Measurements from ENCODE around the gene DYNC1I1. TPM values are rescaled to one million over a fixed set of nuclear protein-coding genes. Genes with fewer than 3 reads are reported as not detected.

DYNC1I1 gene
- total and polyA plus RNA-seq, 2 of the 13 experiments (the other 11 are each of a cell fraction or from before 2014, with no cell fraction given): not detected

DNA sequence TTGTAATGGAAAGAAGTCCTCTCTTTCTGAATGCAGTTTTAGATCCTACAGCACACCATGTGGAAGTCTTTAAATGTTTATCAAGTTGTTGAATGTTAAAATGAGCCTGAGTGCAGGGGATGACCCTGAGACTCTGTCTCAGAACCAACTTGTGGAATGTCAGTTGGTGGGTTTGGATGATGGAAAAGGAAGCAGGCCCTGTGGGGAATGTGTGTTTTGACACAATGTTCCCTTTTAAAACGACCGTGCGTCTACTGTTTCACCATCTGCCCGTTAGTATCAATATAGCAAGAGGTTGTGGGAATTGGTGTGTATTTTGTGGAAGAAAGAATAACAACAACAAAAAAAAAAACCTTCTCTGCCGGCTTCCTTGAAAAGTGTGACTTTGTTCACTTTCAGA lies 8.3 kb downstream of the DYNC1I1 start:
- Histone ChIP-seq H3K9me3 (ENCODE audit: low read length) (no peaks in the 10 kb centered on the region), H3K27me3 (ENCODE audit: control insufficient read depth in 1 of 2, insufficient read depth in 2 of 2, low read length in 2 of 2) (no peaks in the 10 kb centered on the region; a peak in 1 of 5 replicates), H3K79me2 (ENCODE audit: insufficient read depth, low read length) (no peaks in the 10 kb centered on the region), H3K27ac (ENCODE audit: extremely low read length, insufficient read depth, low read length) (no peak overlapping the region), H4K20me1 (ENCODE audit: insufficient read depth, low read length) (no peaks in the 10 kb centered on the region; the same call in 1 of the 2 replicates), H3K4me2 (ENCODE audit: low read depth, low read length) (no peak overlapping the region), H3K36me3 (replicated peaks in 1 of 2; ENCODE audit: control insufficient read depth in 1 of 2, insufficient read depth in 2 of 2, low read length in 2 of 2) (no peaks in the 10 kb centered on the region), H3K4me3 (replicated peaks in 1 of 3; ENCODE audit: insufficient read depth in 1 of 3, low read depth in 2 of 3, low read length in 3 of 3) (no peak overlapping the region), H2AFZ (ENCODE audit: low read length) (no peak overlapping the region), H3K9ac (ENCODE audit: insufficient read depth, low read depth, low read length) (no peak overlapping the region), H3K4me1 (ENCODE audit: insufficient read depth, low read length) (no peaks in the 10 kb centered on the region)
- ChIA-PET CTCF (ENCODE audit: low intra/inter-chr PET ratio, low total read pairs) (no interaction called here), POLR2A (no interaction called here)
- ATAC-seq: no peak
- no peak for DNase-seq (ENCODE audit: low spot score)
- FAIRE-seq: no peak
- 46% methylated on average over 5 of the region's 5 CpGs for WGBS (ENCODE audit: low lambda C conversion rate)
- intact Hi-C loops (cut with micrococcal nuclease; ENCODE audit: unreplicated experiment) (no loop called here), in situ Hi-C loops (cut with HindIII; ENCODE audit: extremely low pct_ligation_motif_present, low pct_unique_long_range_greater_than_20kb) (no loop called here)
- BruUV-seq (replicated peaks): no TSS peak
- TF ChIP-seq NFYC (CRISPR knock-in tag; IDR thresholded peaks at IDR 0.05) (no peak), ZNF225 (CRISPR knock-in tag; IDR thresholded peaks at IDR 0.05) (no peak), FOXK2 (IDR thresholded peaks at IDR 0.05) (no peak), MLLT10 (CRISPR knock-in tag; IDR thresholded peaks at IDR 0.05) (no peak), ZNF773 (CRISPR knock-in tag; IDR thresholded peaks at IDR 0.05; ENCODE audit: borderline replicate concordance) (no peak), ZNF446 (CRISPR knock-in tag; IDR thresholded peaks at IDR 0.05) (no peak), ZNF549 (CRISPR knock-in tag; IDR thresholded peaks at IDR 0.05) (no peak), RBM22 (optimal IDR thresholded peaks at IDR 0.05; ENCODE audit: low read length) (no peak), ZBTB8A (CRISPR knock-in tag; IDR thresholded peaks at IDR 0.05; ENCODE audit: borderline replicate concordance, low read depth) (no peak), NBN (conservative IDR thresholded peaks at IDR 0.05) (no peak)
- TF ChIP-seq, protein P1, sequence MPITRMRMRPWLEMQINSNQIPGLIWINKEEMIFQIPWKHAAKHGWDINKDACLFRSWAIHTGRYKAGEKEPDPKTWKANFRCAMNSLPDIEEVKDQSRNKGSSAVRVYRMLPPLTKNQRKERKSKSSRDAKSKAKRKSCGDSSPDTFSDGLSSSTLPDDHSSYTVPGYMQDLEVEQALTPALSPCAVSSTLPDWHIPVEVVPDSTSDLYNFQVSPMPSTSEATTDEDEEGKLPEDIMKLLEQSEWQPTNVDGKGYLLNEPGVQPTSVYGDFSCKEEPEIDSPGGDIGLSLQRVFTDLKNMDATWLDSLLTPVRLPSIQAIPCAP (CRISPR knock-in tag; IDR thresholded peaks at IDR 0.05; ENCODE audit: low read depth): no peak
- TF ChIP-seq, protein P2, sequence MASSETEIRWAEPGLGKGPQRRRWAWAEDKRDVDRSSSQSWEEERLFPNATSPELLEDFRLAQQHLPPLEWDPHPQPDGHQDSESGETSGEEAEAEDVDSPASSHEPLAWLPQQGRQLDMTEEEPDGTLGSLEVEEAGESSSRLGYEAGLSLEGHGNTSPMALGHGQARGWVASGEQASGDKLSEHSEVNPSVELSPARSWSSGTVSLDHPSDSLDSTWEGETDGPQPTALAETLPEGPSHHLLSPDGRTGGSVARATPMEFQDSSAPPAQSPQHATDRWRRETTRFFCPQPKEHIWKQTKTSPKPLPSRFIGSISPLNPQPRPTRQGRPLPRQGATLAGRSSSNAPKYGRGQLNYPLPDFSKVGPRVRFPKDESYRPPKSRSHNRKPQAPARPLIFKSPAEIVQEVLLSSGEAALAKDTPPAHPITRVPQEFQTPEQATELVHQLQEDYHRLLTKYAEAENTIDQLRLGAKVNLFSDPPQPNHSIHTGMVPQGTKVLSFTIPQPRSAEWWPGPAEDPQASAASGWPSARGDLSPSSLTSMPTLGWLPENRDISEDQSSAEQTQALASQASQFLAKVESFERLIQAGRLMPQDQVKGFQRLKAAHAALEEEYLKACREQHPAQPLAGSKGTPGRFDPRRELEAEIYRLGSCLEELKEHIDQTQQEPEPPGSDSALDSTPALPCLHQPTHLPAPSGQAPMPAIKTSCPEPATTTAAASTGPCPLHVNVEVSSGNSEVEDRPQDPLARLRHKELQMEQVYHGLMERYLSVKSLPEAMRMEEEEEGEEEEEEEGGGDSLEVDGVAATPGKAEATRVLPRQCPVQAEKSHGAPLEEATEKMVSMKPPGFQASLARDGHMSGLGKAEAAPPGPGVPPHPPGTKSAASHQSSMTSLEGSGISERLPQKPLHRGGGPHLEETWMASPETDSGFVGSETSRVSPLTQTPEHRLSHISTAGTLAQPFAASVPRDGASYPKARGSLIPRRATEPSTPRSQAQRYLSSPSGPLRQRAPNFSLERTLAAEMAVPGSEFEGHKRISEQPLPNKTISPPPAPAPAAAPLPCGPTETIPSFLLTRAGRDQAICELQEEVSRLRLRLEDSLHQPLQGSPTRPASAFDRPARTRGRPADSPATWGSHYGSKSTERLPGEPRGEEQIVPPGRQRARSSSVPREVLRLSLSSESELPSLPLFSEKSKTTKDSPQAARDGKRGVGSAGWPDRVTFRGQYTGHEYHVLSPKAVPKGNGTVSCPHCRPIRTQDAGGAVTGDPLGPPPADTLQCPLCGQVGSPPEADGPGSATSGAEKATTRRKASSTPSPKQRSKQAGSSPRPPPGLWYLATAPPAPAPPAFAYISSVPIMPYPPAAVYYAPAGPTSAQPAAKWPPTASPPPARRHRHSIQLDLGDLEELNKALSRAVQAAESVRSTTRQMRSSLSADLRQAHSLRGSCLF (CRISPR knock-in tag; IDR thresholded peaks at IDR 0.05; ENCODE audit: borderline replicate concordance): no peak
- TF ChIP-seq, protein P3, sequence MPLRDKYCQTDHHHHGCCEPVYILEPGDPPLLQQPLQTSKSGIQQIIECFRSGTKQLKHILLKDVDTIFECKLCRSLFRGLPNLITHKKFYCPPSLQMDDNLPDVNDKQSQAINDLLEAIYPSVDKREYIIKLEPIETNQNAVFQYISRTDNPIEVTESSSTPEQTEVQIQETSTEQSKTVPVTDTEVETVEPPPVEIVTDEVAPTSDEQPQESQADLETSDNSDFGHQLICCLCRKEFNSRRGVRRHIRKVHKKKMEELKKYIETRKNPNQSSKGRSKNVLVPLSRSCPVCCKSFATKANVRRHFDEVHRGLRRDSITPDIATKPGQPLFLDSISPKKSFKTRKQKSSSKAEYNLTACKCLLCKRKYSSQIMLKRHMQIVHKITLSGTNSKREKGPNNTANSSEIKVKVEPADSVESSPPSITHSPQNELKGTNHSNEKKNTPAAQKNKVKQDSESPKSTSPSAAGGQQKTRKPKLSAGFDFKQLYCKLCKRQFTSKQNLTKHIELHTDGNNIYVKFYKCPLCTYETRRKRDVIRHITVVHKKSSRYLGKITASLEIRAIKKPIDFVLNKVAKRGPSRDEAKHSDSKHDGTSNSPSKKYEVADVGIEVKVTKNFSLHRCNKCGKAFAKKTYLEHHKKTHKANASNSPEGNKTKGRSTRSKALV (CRISPR knock-in tag; IDR thresholded peaks at IDR 0.05): no peak
- TF ChIP-seq, protein P4, sequence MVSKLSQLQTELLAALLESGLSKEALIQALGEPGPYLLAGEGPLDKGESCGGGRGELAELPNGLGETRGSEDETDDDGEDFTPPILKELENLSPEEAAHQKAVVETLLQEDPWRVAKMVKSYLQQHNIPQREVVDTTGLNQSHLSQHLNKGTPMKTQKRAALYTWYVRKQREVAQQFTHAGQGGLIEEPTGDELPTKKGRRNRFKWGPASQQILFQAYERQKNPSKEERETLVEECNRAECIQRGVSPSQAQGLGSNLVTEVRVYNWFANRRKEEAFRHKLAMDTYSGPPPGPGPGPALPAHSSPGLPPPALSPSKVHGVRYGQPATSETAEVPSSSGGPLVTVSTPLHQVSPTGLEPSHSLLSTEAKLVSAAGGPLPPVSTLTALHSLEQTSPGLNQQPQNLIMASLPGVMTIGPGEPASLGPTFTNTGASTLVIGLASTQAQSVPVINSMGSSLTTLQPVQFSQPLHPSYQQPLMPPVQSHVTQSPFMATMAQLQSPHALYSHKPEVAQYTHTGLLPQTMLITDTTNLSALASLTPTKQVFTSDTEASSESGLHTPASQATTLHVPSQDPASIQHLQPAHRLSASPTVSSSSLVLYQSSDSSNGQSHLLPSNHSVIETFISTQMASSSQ (IDR thresholded peaks at IDR 0.05; ENCODE audit: low read depth): no peak
- TF ChIP-seq, protein P4 (CRISPR knock-in tag; IDR thresholded peaks at IDR 0.05; ENCODE audit: borderline replicate concordance): no peak

All from HepG2 (cell line).